GM19395 (cell line): ENCODE data around the gene ASAP2.
"Not testable (repeated sequence)": the region's sequence is repeated elsewhere in the genome, so short reads cannot be mapped to it uniquely, and the experiment has no call there.

Experiments
- ATAC-seq: cut with Tn5 transposase; IDR thresholded peaks from one replicate; pipeline ENCODE4 v1.9.1; 2021; ENCODE audit warnings: mild to moderate bottlenecking, moderate library complexity; ENCODE audit not compliant: unreplicated experiment

The ASAP2 gene

DNA sequence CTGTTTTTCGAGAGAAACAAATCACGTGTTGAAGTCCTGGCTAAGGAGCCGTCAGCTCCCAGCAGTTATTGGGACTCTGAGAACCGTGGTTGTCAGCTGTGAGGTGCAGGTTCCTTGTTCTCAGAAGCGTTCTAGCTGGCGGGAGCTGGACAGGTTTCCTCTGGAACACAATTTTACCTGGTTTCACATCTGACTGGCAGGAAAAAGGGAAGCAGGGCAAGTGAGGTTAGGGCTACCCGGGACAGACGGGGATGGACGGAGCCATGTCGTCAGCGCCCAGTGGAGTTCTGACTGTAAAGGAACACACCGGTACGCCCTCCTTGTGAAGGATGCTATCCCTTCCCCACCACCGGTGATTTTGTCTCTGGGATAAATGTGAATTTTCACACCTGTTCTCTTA lies 190.6 kb downstream of the ASAP2 start:
- no peak for ATAC-seq

DNA sequence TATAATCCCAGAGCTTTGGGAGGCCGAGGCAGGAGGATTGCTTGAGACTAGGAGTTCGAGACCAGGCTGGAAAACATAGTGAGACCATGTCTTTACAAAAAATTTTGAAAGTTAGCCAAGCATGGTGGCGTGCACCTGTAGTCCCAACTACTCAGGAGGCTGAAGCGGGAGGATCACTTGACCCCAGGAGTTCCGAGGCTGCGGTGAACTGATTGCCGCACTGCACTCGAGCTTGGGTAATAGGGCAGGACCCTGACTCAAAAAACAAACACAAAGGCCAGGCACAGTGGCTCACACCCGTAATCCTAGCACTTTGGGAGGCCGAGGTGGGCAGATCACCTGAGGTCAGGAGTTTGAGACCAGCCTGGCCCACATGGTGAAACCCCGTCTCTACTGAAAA lies 191.6 kb downstream of the ASAP2 start:
- ATAC-seq = not testable (repeated sequence)

DNA sequence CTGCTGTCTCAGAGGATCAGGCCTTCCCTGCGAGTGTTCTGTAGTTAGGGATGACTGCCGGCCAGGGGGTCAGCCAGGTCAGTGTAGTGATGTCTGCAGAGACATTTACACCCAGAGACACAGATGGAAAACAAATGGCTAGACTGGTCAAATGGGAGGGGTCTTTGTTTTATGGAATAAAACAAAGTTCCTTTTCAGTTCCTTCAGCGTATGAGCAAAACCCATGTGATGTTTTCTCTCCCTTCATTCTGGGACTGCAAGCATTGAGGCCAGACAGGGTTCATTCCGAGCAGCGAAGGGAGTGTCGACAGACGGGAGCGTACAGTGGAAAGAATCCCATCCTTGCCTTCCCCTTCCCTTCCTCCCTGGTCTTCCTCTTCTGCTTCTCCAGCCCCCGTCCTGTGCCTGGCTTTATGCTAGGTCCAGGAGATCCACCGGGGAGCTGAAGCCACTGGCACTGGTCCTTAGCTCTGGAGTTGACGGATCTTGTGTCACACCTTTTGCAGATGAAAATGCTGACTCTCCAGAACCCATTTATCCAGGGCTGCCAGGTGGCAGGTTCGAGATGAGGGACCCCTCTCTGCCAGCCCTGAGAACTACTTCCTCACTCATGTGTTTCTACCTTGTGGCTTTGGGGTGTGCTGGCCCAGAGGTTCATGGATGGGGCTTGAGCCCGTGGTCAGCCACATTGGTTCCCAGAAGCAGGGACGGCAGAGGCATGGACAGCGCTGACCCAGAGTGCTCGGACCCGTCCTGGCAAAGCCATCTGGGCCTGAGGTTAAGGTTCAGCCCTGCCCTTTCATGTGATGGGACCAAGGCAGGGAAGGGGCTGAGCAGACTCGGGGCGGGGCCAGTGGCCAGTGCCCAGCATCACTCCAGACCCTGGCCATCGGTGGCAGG lies 192.5 kb downstream of the ASAP2 start:
- no peak for ATAC-seq

DNA sequence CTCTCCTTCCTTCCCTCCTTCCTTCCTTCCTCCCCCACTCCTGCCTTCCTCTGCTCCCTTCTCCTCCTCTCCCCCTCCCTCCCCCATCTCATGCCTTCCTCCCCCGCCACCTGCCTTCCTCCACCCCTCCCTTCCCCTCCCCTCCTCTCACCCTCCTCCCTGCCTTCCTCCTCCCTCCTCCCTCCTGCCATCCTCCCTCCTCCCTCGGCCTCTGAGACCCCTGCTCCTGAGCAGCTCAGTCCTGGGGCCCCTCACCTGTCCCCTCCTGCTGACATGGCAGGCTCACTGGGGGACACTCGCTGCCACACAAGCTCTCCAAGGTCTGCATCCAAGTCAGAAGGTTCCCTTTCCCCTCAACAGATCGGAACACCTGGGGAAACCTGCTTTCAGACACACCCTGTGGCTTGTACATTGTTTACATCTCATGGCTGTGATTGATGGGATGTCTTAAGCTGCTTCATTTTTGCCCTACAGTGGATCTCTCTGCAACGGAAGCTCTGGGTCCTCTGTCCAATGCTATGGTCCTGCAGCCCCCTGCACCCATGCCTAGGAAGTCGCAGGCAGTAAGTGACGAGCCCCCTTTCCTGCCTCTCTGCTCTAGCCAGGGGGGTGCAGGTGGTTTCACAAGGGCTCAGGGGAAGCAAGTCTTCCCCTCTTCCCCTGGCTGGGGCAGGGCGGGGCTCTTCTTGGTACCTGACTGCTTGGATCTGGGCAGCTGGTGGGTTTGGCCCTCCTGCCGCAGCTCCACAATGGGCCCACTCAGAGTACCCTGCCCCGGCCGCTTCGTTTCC lies 193.9 kb downstream of the ASAP2 start:
- no peak for ATAC-seq

DNA sequence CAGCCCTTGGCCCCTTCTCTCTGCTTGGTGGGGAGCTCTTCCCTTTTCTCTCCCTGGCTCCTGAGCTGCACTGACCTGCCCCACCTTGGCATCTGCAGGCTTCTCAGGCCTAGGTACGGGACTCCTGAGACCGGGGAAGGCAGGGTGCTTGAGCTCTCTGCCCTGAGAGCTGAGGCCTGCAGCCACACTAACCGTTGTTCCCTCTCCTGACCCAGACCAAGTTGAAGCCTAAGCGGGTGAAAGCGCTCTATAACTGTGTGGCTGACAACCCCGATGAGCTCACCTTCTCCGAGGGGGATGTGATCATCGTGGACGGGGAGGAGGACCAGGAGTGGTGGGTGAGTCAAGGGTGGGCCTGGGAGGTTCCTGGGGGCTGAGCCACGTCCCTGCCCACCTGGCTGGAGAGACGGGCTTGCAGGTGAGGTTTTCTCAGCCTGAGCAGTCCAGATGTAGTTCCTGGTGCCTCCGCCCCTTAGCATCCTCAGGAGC lies 194.5 kb downstream of the ASAP2 start:
- ATAC-seq = no peak

DNA sequence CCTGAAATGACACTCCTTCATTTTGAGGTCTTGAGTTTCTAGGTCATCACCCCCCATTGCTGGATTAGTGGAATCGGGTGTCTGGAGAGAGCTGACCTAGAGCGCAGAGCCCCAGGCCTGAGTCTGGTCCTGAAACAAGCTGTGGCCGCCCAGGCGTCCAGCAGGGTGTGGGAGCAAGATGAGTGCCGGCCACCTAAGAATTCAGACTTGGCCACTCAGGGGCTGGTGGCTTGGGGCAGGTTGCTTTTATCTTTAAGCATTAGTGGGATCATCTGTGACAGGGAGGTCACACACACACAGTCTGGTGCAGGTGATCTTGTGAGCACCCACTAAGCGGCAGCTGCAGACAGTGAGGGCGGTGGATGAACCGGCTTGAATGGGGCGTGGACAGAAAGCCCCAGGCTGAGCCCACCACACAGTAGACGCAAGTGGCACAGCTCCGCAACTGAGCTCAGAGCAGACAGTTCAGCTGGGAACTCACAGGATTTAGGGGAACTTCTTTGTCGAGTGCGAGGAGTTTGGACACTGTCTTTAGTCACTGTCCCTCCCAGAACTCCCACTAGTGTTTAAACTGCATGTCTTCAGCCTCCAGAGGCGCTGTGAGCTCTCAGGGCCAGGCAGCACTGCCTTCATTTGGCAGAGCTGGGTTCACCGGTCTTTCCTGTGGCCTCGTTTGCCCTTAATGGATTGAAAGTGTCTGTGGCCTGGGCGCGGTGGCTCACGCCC lies 195.2 kb downstream of the ASAP2 start:
- no peak for ATAC-seq

DNA sequence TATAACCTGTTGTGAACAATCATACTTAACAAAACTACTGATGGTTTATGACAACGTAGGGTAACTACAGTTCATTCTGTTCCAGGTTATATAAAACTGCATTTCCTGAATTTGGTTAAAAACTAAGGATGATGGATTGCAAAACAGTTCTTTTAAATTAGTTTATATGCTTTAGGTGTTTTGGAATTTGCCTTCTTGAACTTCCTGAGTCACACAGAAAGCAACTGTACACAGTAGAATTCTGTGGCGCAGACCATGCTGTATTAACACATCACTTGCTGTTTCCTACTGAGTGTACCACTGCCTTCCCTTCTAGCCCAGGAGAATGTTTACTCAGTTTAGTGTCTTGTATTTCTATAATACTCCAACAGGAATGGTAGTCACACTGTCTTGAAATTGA lies 197.3 kb downstream of the ASAP2 start:
- no peak for ATAC-seq

DNA sequence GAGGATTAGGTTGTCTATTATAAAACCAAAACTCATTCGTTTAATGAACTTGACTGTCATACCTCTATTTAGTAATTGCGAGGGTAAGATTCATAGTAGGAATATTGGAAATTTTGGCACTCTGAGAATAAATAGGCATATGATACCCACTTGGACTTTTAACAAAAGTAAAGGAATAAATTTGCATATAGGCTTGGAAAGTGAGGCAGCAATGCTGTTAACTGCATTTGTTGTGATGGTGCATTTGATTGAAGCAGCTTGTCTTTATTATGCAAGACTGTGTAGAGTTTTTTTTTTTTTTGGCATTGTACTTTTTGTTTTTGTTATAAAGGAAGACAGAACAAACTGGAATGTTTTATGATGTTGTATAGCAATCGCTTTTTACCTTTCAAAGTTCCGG lies 197.8 kb downstream of the ASAP2 start:
- ATAC-seq = no peak

DNA sequence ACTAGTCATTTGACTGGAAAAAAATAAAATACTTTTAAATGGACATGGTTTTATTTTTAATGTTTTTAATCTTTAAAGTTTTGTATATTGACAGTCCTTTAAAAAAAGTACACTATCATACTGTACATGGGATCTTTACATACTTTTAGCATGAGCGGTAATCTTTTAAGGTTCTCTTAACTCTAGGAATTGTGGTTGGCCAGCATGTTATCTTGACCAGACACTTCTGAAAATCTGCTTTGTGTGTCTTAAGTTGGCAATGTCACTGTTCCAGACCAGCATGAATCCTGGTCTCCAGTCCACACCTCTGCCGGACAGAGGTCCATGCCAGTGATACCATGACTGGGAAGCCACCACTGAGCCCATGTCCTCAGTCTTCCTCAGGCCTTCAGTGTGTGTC lies 199.0 kb downstream of the ASAP2 start:
- ATAC-seq = no peak

DNA sequence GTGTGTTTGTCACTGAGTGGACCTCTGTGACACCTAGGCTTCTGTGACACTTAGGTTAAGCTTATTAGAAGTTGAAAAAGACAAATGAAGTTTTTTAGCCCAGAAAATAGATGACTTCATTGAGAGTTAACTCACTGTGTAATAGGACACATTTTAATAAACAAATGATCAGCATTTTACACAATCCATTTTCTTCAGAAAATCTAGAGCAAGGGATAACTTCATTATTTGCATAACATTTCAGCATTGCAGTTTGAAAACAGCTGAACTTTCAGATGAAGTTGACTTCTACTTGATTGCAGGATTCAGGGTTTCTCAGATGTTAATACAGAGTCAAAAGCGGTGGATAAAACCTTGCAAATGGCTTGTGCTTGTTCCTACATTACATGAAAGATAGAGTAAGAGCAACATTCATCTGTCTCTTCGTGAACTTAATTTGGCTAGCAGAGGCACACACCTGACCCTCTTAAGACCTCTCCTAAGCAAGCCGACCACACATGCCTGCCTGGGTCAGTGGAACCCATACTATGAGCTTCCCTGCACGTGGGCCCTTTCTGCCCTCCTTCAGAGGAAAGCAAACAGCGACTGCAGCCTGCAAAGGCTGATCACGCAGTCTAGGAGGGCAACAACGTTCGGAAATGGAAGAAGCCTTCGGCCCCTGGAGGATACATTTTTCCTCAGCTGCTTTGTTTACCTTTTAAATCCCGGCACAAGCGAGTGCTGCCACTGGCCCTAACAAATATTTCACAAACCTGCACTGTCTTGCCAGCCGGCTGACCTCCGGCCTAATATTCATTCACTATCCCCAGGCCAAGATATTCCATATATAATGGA lies 200.1 kb downstream of the ASAP2 start:
- no peak for ATAC-seq

DNA sequence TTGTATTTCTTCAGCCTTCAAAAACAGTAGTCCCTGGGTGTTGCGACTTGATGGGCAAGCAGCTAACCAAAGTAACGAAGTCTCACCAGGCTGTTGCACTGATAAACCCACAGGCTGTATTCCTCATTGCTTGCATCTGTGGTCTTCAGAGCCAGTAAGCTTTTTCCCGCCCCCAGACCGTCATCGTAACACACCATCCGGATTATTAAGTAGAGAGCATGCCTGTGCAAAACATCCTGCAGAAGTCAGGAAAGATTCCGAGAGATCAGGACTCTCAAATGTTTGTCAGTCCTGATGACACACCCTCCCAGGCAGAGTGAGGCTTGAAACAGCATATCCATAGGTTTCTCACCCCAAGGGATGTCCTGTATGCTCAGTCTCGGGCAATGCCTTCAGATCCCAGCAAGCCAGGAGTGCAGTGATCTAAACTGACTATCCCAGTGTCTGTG lies 200.8 kb downstream of the ASAP2 start:
- ATAC-seq = no peak

DNA sequence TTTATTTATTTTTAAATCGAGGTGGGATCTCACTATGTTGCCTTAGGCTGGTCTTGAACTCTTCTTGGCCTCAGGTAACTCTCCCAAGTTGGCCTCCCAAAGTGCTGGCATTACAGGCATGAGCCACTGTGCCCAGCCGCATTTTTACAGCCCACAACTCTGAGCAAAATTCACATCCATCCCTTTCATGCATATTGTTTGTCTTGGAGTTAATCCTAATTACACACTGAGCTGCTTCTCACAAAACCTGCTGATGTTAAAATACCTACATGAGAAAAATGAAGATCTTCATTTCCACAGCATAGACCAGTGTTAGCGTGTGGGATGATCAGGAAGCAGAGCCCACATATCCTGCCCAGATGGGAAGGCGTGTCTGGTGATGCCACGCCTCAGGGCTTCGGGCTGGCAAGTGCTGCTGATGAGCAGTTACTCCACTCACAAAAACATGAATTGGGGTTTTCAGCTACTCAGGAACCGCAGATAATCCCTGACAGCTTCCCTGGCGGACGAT lies 202.1 kb downstream of the ASAP2 start:
- ATAC-seq = no peak

DNA sequence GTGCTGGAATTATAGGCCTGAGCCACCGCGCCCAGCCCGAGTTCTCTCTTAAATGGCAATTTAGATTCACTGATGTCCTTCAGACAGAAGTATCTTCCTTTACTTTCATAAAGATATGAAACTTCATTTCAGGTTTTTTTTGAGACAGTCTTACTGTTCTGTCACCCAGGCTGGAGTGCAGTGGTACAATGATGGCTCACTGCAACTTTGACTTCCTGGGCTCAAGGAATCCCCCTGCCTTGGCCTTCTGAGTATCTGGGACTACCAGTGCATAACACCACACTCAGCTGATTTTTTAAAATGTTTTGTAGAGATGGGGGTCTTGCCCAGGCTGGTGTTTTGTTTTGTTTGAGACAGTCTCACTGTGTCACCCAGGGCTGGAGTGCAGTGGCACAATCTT lies 203.5 kb downstream of the ASAP2 start:
- ATAC-seq = no peak

DNA sequence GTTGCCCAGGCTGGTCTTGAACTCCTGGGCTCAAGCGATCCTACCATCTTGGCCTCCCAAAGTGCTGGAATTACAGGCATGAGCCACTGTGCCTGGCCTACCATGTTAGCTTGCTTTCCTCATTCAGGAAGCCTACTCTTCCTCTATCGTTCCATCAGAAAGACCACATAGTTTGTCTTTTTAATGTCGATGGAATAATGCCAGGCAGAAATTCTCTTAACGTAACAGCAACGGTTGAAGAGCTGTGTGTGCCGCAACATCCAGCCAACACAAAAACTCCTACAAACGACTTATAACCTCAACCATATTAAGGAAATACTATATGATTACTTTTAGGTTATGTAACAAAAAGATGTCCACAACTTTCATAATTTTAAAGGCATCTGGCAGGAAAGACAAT lies 206.2 kb downstream of the ASAP2 start:
- ATAC-seq = no peak

DNA sequence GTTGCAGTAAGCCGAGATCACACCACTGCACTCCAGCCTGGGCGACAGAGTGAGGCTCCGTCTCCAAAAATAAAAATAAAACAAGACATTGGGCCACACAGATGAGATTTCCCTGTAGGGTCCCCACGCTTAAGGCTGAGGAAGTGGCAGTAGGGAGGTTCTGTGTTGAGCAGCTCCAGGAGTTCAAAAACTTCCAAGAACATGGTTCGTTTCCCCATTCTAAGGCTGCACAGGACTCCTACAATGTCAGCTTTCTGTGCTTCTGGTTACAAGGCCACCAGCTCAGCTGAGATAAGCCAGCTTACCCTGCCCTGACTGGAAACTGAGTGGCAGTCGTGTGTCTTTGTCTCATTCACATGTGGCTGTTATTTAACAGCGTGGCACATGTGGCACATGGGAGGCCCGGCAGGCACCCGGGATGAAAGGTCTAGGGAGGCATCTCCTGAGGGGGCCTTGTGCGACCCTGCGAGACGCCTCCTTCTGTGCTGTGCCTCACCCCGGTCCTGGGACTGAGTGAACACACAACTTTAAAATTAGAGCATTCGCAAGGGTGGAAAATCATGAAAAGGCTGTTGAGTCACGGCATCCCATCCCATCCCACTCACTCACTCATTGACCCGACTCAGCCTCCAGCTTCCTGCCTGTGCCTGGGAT lies 209.0 kb downstream of the ASAP2 start:
- no peak for ATAC-seq

DNA sequence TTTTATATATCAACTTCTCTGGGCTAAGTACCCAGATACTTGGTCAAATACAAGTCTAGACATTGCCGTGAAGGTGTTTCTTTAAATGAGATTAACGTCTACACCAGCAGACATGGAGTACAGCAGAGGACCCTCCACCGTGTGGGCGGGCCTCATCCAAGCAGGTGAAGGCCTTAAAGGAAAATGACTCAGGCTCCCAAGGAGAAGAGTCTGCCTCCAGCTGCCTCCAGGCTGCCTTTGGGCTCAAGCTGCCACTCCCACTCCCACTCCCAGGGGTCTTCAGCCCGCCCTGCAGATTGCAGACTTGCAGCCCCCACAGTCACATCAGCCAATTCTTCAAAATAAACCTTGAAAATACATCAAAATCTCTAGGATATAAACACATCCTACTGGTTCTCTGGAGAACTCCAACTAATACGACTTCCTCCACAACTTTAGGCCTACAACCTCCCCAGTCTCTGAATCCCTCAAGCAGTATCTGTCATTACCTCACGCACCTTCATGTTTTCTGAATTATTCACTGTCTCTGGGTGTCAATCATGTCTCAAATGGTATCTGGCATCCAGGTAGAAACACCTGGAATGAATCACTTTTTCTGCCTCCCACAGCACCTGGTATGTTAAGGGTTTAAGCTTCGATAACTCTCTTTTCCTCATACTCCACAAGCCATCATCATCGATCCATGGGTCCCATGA lies 209.8 kb downstream of the ASAP2 start:
- ATAC-seq = no peak

DNA sequence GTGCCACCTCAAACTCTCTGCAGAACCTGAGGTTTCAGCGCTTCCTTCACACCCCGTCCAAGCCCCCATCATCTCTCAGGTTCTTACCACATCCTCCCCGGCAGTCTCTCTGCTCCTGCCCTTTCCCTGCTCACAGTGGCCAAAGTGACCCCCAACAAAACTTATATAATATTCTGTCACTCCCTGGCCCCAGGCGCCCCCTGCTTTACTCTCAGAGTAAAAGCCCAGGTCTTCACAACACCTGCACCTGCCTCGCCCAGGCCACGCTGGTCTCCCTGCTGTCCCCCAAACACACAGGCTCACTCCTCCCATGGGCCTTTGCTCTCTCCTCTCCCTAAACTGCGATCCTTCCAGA lies 210.3 kb downstream of the ASAP2 start:
- no peak for ATAC-seq

DNA sequence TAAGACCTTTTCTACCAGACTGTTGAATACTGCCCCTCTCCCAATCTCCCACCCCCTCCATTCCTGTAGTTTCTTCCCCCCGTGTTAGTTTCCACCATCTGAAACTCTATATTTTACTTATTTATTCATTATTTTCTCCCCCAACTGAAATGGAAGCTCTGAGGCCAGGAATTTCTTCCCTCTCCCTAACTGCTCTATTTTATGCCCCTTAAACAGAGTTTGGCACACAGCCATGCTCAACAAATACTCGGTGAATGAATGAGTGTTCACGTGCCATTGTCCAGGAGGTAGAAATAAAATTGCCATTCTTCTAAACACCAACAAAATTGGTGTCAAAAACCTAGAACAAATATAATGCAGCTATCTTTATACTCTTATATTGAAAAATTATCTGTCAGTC lies 211.1 kb downstream of the ASAP2 start:
- ATAC-seq = no peak

DNA sequence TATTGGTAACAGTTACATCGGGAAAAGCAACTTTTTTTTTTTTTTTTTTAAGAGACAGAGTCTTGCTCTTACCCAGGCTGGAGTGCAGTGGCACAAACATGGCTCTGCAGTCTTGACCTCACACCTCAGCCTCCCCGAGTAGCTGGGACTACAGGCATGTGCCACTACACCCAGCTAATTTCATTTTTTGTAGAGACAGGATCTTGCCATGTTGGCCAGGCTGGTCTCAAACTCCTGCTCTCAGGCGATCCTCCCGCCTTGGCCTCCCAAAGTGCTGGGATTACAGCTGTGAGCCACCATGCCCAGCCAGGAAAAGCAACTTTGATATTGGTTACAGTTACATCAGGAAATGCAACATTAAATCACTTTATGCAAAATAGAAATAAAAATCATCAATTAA lies 212.1 kb downstream of the ASAP2 start:
- no peak for ATAC-seq
